GM04504 (cell line): Measurements from ENCODE around the gene GC.
"Not testable (repeated sequence)": the region's sequence is repeated elsewhere in the genome, so short reads cannot be mapped to it uniquely, and the experiment has no call there.

Source experiments
- DNase-seq: peaks from one replicate; pipeline ENCODE4 v3.0.0-alpha.2; 2012; ENCODE audit warnings: low read depth

Gene GC

DNA sequence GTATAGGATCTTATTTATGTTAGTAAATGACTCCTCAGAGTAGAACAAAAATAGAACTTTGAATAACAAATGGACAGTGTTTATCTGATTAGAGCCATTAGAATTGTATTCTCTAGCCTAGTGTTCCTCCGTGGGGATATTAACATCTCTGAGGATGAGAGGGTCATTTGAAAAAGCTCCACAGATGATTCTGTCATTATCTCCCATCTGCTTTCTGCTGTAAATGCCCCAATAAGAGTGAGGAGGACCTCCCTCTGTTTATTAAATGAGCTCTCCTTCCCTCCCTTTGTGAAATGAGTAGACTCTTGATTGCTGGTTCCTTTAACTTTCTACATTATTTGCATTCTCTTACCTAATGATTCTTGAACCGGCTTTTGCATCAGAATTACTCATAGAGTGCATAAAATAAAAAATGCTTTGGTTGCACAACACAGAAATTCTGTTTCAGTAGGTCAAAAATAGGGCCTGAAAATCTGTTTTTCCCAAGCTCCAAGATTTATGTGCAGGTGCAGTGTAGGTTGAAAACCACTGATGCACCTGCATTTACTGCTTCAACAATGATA lies 18.0 kb downstream of the GC start:
- no peak for DNase-seq

DNA sequence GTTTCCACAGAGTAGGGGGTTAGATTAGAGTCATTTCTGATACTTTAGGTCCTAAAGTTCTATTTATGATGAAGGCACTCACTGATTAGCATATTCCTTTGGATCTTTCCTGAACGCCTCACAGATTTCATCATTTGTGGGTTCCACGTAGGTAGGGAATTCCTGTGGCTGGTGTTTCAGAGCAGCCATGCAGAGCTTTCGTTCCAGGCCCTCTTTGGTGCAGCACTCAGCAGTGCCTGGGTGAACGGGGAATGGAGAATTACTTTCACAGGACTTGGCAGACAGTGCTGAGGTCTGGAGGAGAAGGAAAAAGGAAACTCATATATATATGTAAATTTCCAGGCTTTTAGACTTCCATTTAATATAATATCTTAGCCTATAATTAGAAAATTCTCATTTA lies 18.5 kb downstream of the GC start:
- DNase-seq, result no peak

DNA sequence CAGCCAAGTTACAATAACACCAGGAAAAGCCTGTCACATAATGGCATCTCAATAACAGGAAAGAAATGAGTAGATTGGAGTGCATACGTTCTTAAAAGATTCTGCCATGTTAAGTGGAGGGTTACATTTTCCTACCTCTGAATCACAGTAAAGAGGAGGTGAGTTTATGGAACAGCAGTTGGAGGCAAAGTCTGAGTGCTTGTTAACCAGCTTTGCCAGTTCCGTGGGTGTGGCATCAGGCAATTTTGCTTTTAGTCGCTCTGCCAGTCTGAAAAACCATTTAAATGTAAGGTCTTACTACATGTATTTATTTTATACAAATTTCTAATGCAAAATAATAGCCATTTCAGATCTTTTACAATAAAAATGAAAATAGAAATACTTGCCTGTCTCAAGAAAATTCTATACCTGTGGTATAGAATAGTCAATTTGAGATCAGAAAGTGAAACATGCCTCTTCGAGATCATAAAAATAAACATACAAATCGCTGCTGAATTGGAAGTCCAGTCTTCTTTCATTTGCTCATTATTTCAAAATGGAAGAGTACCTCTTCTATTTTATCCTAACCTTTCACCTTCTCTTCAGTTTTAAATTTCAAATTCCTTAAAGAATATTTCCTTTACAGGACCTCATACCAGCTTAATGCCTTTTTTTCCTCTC lies 31.4 kb downstream of the GC start:
- DNase-seq, result no peak

DNA sequence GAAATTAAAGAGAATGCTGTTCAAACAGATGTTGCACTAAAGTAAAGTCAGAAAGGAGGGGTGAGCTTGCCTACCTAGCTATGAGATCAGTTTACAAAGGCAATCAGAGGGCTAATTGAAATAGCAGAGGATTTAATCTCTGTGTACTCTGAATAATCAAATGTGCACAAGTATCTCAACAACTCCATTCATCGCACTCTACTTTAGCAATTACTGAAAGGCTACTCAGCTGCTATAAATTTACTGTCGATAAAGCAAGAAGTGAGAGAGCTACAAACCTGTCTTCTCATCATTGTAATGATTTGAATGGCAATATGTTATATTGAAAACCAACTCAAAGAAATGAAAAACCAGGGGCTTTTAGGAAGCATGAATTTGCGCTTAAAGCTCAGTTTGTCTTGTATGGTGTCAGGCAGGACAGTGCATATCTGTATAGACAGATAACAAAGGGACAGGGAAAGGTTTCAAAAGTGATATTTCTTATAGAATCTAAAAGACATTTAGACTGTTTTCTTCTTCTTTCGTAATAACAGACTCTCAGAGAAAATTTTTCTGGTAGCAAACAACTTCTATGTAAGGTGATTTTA lies 34.8 kb downstream of the GC start:
- DNase-seq, result no peak

DNA sequence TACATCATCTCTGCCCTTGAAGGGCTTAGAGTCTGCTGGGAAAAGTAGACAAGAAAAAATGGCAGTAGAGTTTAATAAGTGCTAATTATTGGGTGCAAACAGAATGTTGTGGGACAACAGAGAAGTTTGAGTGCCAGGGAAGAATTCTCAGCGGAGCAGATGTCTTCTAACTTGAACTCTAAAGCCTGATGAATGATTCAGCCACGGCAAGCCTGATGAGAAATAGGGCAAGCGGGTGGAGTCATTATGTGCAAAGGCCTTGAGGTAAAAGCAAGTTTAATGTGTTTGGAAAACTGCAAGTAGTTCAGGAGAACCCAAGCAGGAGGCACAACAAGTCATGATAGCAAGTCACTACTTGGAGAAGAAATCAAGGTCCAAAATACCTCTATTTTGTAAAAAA lies 37.5 kb downstream of the GC start:
- DNase-seq, result no peak

DNA sequence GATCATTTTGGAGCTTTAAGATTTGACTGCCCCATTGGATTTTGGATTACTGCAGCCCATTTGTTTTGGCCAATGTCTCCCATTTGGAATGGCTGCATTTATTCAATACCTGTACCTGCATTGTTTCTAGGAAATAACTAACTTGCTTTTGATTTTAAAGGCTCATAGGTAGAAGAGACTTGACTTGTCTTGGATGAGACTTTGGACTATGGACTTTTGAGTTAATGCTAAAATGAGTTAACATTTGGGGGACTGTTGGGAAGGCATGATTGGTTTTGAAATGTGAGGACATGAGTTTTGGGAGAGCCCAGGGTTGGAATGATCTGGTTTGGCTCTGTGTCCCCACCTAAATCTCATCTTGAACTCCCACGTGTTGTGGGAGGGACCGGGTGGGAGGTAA lies 45.1 kb downstream of the GC start:
- DNase-seq, result not testable (repeated sequence)

DNA sequence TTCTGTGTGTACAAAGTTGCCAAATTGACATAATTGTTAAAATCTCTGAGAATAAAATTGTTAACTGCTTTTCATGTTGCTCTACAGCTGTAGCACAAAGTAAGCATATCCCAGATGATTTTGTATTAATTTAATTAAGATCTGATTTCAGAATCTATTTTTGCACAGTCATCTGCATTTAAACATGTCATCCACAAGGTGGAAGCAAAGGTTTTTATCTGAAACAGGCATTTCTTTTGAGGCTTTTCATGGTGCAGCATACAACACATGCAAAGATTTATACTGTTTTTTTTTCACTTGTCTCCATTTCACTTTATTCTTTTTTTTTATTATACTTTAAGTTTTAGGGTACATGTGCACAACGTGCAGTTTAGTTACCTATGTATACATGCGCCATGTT lies 51.2 kb downstream of the GC start:
- no peak for DNase-seq

DNA sequence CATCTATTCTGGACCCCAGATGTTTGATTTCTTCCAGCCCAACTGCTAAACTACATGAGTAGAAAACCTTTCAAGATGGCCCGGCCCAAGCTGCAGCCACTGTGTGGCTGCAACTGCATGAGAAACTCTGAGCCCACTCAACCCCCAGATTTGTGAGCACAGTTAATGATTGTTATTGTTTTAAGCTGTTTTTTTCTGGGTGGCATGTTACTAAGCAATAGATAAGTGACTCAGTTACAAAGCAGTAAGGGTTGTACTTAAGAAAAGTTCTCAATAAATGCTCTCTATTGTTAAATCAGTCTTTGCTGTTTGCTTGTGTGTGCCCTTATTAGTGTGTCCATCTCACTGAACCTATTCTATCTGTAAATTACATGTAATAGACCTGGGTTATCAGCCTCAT lies 51.8 kb downstream of the GC start:
- no peak for DNase-seq

DNA sequence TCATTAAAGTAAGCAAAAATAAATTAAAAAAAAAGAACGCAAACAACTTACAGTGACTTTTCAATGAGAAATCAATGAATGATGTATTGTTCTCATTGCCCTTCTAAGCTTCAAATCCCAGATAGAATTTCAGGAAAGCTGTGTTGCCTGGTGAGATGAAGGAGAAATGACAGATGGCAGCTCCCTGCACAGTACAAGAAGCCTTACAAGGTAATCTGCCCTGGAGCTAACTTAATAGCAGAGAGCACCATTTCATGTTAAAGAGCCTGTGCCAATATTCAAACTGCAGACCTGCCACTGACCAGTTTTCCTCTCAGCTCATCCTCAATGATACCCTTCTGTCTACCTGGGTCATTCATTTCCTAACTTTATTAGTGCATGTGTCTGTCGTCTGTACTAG lies 54.0 kb downstream of the GC start:
- no peak for DNase-seq

DNA sequence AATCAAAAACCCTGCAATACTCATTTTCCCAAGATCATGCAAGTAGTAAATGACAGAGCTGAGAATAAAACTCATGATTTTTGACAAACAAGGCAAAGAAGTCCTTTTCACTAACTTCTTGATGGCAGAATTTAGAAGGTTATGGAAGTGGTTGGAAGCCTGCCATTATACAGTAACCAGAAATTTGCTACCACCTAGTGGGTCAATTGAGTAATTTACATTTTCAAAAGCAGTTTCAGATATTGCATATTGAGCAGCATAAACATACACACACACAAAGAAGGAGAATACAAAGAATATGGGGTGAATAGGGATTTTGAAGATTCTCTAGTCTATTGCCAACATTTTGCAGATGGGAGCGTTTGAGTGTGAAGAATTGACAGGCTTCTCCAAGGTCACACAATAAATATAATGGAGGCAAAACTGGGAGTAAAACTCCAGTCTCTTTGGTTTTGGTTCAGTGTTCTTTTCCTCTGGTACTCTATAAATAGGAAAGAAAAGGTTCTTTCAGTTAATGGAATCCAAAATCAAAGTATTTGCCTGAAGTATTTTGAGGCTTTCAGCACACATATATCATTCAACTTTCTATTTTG lies 70.2 kb downstream of the GC start:
- DNase-seq, result peak; percentile 24

DNA sequence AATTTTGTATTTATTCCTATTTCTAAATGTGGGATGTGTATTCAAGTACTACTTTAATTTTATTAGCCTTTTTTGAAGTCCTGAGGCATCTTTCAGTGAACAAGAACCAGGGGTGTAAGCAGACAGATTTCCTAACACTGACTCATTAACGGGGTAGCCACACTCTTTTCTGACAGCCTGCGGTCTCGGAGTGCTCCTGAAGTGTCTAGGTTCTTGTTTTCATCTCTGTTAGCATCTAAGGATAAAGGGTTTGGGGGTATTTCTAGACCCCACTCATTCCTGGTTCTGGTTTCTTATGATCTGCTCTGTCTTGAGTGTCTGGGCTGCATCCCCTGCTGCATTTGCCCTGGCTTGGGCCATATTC lies 71.9 kb downstream of the GC start:
- DNase-seq, result no peak

DNA sequence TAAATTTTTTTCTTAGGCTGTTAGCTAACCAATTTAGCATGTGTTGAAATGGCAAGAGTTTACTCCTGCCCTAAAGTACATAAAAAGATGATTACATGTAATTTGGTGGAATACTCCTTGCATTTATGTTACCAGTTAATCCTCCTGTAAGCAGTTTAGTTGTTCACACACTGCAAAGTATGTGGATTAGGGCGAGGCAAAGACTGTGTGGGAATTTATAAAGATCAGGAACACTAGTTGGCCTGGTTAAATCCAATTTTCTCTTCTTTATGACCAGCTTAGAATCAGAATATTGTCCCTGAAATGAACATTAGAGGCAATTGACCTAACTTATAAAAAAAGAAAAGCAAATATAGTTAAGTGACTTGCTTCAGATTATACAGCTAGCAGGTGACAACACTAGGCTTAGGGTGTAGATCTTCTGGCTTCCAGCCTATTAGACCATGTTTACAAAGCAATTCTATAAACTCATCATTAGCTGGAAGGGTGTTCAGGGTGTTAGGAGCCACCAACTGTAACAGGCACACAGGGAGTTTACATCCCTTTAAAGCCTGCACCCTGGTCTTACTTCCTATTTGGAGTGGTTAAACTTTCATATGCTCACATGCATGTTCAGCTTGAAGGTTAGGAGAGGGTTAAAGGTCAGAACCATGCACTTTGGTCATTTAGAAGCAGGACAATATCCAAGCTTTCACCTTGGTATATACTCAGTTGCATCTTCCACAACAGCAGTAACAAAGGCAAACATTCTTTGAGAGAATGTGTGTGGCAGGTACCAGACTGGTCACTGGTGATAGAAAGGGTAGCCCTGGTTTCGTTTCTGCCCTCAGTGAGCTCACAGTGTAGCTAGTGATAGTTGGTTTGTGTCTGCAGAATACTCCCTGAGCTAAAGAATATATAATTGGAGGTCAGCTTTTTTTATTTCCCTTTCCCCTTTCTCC lies 72.6 kb downstream of the GC start:
- no peak for DNase-seq

DNA sequence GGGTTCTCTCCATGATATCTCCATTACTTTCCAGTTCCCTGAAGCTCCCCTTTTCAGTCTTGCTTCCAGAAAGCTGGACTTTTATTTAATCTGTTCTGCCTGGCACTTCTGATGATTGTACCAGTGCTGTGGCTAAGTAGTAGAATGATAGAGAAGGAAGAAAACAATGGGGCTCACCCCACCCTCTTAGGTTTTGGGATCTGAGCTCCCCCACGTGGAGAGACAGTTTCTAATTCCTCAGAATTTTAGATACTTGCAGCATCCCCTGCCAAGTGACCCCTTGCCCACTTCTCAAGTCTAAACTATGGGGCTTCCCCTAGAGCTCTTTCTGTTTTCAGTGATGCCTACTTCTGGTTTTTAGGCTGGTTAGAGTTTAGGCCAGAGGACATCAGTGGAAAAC lies 73.9 kb downstream of the GC start:
- DNase-seq, result no peak

DNA sequence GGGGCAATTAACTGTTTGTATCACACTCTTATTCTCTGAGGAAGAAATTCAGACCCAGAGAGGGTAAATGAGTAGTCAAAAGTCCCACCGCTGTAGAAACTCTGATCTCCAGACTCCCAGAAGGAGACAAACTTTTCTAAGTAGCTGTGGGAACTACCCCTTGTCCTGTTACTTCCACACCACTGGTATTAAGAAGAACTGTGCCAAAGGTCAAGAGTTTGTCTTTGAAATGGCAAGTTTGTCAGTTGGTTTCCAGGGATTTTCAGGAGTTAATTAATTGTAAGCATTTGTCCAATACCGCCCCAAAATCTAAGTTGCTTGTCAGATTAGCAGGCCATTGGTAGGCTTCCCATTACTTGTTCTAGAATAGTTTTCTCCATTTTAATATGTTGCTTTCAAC lies 85.7 kb downstream of the GC start:
- no peak for DNase-seq

DNA sequence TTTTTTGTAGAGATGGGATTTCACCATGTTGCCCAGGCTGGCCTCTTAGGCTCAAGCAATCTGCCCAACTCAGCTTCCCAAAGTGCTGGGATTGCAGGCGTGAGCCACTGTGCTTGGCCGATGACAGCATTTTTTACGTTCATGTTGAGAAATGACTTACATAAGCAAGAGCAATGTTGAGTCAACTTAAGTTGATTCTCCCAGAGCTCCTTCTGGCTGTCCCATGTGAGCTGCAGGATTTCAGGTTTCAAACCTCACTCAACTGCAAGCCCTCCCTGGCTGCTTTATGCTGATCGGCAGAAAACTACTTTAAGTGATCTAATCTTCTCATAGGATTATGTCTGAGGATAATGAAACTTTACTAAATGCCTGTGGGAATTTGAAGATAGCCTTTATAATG lies 86.8 kb downstream of the GC start:
- no peak for DNase-seq

DNA sequence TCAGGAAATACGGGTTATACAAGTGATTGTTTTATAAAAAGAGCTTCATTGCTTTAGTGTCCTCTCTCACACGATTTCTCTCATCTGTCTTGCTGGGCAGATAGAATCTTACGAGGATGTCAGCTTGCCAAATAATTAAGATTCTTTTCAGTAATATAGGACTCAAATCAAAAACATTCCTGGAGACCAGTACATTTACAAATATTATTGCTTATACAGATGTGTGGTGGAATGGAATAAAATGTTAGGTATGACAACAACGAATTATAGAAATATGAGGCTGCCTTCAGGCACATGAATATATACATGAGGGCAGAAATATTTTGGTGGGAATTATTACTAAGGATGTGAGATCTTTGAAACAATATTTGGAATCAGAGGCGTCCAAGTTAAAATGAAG lies 88.9 kb downstream of the GC start:
- no peak for DNase-seq

DNA sequence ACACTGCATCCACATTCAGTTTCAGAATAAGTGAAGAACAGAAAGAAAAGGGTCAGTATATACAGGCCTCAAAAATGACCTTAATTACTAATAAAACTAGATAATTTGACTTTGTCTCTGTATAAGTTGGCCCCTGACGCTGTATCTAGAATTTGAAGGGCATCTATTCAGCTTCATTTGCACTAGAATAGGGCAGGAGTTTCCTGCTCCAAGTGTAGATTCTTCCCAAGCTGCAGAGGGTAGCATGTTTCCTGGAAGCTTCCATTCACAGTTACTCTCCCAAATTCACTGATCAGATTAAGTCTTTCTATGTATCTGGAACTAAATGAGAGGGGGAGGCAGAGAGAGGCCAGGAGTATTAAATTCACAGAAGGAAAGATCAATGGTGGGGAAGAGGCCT lies 90.9 kb downstream of the GC start:
- no peak for DNase-seq

DNA sequence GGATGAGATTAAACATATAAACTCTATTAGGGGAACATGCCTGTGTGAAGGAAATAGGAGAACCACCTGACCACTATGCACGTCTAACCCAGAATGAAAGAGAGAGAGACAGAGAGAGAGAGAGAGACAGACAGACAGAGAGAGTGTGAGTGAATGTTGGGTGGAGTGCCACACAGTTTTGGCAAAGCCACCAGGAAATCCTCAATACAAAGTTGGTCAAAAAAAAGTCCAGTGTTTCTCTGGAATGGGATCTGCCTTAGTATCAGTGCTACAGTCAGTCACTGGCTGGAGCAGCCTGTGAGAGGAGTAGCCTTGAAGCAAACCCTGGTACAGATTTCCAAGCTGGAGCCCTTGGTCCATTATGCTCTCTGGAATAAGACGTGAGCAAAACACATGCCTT lies 91.7 kb downstream of the GC start:
- DNase-seq, result no peak
